Smooth muscle cell (in vitro differentiated cells): ENCODE measurements around the gene NEDD4L. TPM values are rescaled to one million over a fixed set of nuclear protein-coding genes. Genes with fewer than 3 reads are reported as not detected.

Source experiments
- DNase-seq: peaks from one replicate; lab custom pipeline; 2025; ENCODE audit not compliant: unreplicated experiment; lab: John Stamatoyannopoulos, UW
- H2AFZ ChIP-seq: fragments of 200-600 bp; sonication (generic); 2 replicates; pipeline ENCODE4 v1.6.0; 2016; ENCODE audit warnings: antibody characterized with exemption, low read depth, mild to moderate bottlenecking
- H3F3A ChIP-seq: fragments of 200-600 bp; sonication (generic); 2 replicates; pipeline ENCODE4 v1.6.0; 2017; ENCODE audit warnings: antibody characterized with exemption, low read depth
- H3K27ac ChIP-seq: fragments of 200-600 bp; sonication (generic); 2 replicates; pipeline ENCODE4 v1.5.1; 2016; ENCODE audit warnings: low read depth, mild to moderate bottlenecking
- H3K27me3 ChIP-seq: fragments of 200-600 bp; sonication (generic); 2 replicates; pipeline ENCODE4 v1.6.1; 2016; ENCODE audit warnings: low read depth, mild to moderate bottlenecking
- H3K36me3 ChIP-seq: fragments of 200-600 bp; sonication (generic); 2 replicates; pipeline ENCODE4 v1.5.1; 2016; ENCODE audit warnings: low read depth
- H3K4me1 ChIP-seq: fragments of 200-600 bp; sonication (generic); 2 replicates; pipeline ENCODE4 v1.5.1; 2016; ENCODE audit warnings: low read depth
- H3K4me2 ChIP-seq: fragments of 200-600 bp; sonication (generic); 2 replicates; pipeline ENCODE4 v1.6.0; 2016; ENCODE audit warnings: mild to moderate bottlenecking
- H3K4me3 ChIP-seq: fragments of 200-600 bp; sonication (generic); 2 replicates; pipeline ENCODE4 v1.5.1; 2016; ENCODE audit warnings: mild to moderate bottlenecking
- H3K79me2 ChIP-seq: fragments of 200-600 bp; sonication (generic); 2 replicates; pipeline ENCODE4 v1.6.0; 2016; ENCODE audit warnings: low read depth, mild to moderate bottlenecking
- H3K9ac ChIP-seq: fragments of 200-600 bp; sonication (generic); 2 replicates; pipeline ENCODE4 v1.6.0; 2016; ENCODE audit warnings: low read depth
- H3K9me3 ChIP-seq: fragments of 200-600 bp; sonication (generic); replicated peaks from 2 replicates; pipeline ENCODE4 v1.5.1; 2016; ENCODE audit warnings: low read depth
- H4K20me1 ChIP-seq: fragments of 200-600 bp; sonication (generic); 2 replicates; pipeline ENCODE4 v1.6.0; 2016; ENCODE audit warnings: low read depth
- CTCF ChIP-seq: fragments of 200-600 bp; sonication (generic); IDR thresholded peaks from 2 replicates; pipeline ENCODE4 v1.5.1; 2017; ENCODE audit warnings: borderline replicate concordance, mild to moderate bottlenecking, antibody characterized with exemption; ENCODE audit not compliant: insufficient read depth, poor library complexity, severe bottlenecking
- WGBS: methylation state at CpG from one replicate; pipeline ENCODE4 v1.1.7; 2016; ENCODE audit warnings: low lambda C conversion rate; 5-methylcytosine and 5-hydroxymethylcytosine counted together
- polyA plus RNA-seq: library from polyadenylated mRNA; unstranded; fragments of >200 nt; fragmentation: Nextera tagmentation; extraction: Ambion mirVana; gene quantifications from 2 replicates; pipeline ENCODE4 v1.2.1, GENCODE V29; 2016
- total RNA-seq: library from RNA; depleted of rRNA; stranded (reverse); fragments of >200 nt; gene quantifications from 2 replicates; pipeline ENCODE4 v1.2.3, GENCODE V29; 2014

The NEDD4L gene
- total and polyA plus RNA-seq, 2 experiments from 2014 or later = 8.7 to 41.3 TPM

- 92% methylated on average over 5 of the region's 5 CpGs for WGBS
- Histone ChIP-seq H3K27ac (no peak overlapping the region), H3K36me3 (no peaks in the 10 kb centered on the region), H2AFZ (no peak overlapping the region), H3K27me3 (no peaks in the 10 kb centered on the region), H3K4me2 (no peak overlapping the region), H3K79me2 (no peaks in the 10 kb centered on the region), H3K9ac (no peak overlapping the region), H3K9me3 (peaks cover 9% of the 10 kb centered on the region), H3K4me3 (no peak overlapping the region), H3K4me1 (no peaks in the 10 kb centered on the region), H4K20me1 (no peaks in the 10 kb centered on the region), H3F3A (no peaks in the 10 kb centered on the region)
- DNase-seq = no peak
- no peak for TF ChIP-seq CTCF
Observed at GRCh38 chr18:58302811-58303210, 258.8 kb downstream of the NEDD4L start.

- DNase-seq = no peak
- Histone ChIP-seq H3K4me1 (no peaks in the 10 kb centered on the region), H3K4me2 (no peak overlapping the region), H3K4me3 (no peak overlapping the region), H3F3A (no peaks in the 10 kb centered on the region), H3K36me3 (no peaks in the 10 kb centered on the region), H3K27me3 (no peaks in the 10 kb centered on the region), H3K9me3 (peaks cover 9% of the 10 kb centered on the region), H3K79me2 (no peaks in the 10 kb centered on the region), H3K9ac (no peak overlapping the region), H4K20me1 (no peaks in the 10 kb centered on the region), H3K27ac (peak overlapping the region; percentile 36), H2AFZ (no peak overlapping the region)
- TF ChIP-seq CTCF = no peak
- WGBS = 35% methylated on average over 3 of the region's 3 CpGs
Observed at GRCh38 chr18:58303363-58303762, 259.3 kb downstream of the NEDD4L start.

GRCh38 chr18:58305792-58306191 is 261.8 kb downstream of the NEDD4L start:
- Histone ChIP-seq H3K27ac (no peak overlapping the region), H3K27me3 (no peaks in the 10 kb centered on the region), H3K9me3 (peaks cover 9% of the 10 kb centered on the region), H3K79me2 (no peaks in the 10 kb centered on the region), H3K4me2 (no peak overlapping the region), H3K4me3 (no peak overlapping the region), H2AFZ (no peak overlapping the region), H3K36me3 (no peaks in the 10 kb centered on the region), H3K9ac (no peak overlapping the region), H3F3A (peaks cover under 1% of the 10 kb centered on the region), H4K20me1 (no peaks in the 10 kb centered on the region), H3K4me1 (no peaks in the 10 kb centered on the region)
- DNase-seq = no peak
- no peak for TF ChIP-seq CTCF
- WGBS = 95% methylated on average over 3 of the region's 3 CpGs

- Histone ChIP-seq H2AFZ (no peak overlapping the region), H3F3A (peaks cover 5% of the 10 kb centered on the region), H3K9ac (no peak overlapping the region), H3K36me3 (no peaks in the 10 kb centered on the region), H3K79me2 (no peaks in the 10 kb centered on the region), H3K4me1 (no peaks in the 10 kb centered on the region), H3K4me3 (no peak overlapping the region), H3K4me2 (no peak overlapping the region), H3K27me3 (no peaks in the 10 kb centered on the region), H3K27ac (no peak overlapping the region), H4K20me1 (no peaks in the 10 kb centered on the region), H3K9me3 (peaks cover 9% of the 10 kb centered on the region)
- WGBS = 89% methylated on average over 3 of the region's 3 CpGs
- no peak for DNase-seq
- TF ChIP-seq CTCF = no peak
Observed at GRCh38 chr18:58307441-58307840, 263.4 kb downstream of the NEDD4L start.
